ENCODE measurements around the gene DMKN.

Gene DMKN

GRCh38 chr19:35549174-35549788, 35.8 kb upstream of the DMKN start:
- peak; percentile 79 for DNase-seq

GRCh38 chr19:35546532-35546931, 33.1 kb upstream of the DMKN start:
- no peak for DNase-seq

- DNase-seq, result peak; percentile 52
Observed at GRCh38 chr19:35545855-35546381, 32.5 kb upstream of the DMKN start.

- DNase-seq, result peak; percentile 90
Observed at GRCh38 chr19:35545001-35545854, 31.8 kb upstream of the DMKN start, which contains the start of gene TMEM147. TMEM147 (plus strand) TSS chr19:35545626; CDS start chr19:35545740, 114 bp downstream.

- DNase-seq, result no peak
Observed at GRCh38 chr19:35544110-35544802, 30.8 kb upstream of the DMKN start.

GRCh38 chr19:35543280-35544109, 30.0 kb upstream of the DMKN start:
- no peak for DNase-seq

GRCh38 chr19:35542209-35542608, 28.8 kb upstream of the DMKN start:
- DNase-seq, result no peak

GRCh38 chr19:35540356-35540927, 27.0 kb upstream of the DMKN start:
- DNase-seq, result peak; percentile 54

GRCh38 chr19:35539850-35540249, 26.4 kb upstream of the DMKN start:
- no peak for DNase-seq

- DNase-seq, result no peak
Observed at GRCh38 chr19:35539314-35539713, 25.9 kb upstream of the DMKN start.

GRCh38 chr19:35534803-35535480, 21.5 kb upstream of the DMKN start:
- DNase-seq, result no peak

GRCh38 chr19:35533822-35534392, 20.5 kb upstream of the DMKN start:
- DNase-seq, result peak; percentile 67

- DNase-seq, result no peak
Observed at GRCh38 chr19:35533201-35533821, 19.9 kb upstream of the DMKN start, which contains the start of gene GAPDHS. GAPDHS (plus strand) TSS chr19:35533456; CDS start chr19:35533528, 72 bp downstream.

- no peak for DNase-seq
Observed at GRCh38 chr19:35531291-35531690, 17.8 kb upstream of the DMKN start.

GRCh38 chr19:35529241-35530218, 16.1 kb upstream of the DMKN start:
- peak; percentile 28 for DNase-seq

GRCh38 chr19:35528218-35529038, 15.0 kb upstream of the DMKN start, which contains the start of gene SBSN:
SBSN (minus strand) TSS chr19:35528311; CDS start chr19:35528281, 30 bp downstream.
- DNase-seq, result no peak

- DNase-seq, result no peak
Observed at GRCh38 chr19:35525873-35526272, 12.4 kb upstream of the DMKN start.

GRCh38 chr19:35524181-35524837, 10.9 kb upstream of the DMKN start:
- no peak for DNase-seq
